Cardiac fibroblast (primary cell): ENCODE data around the gene ELP5.
A peak's percentile ranks its signal among the peaks of the same experiment; 100 is the strongest.

ENCODE experiments used
- DNase-seq, 2 donors: peaks; one replicate each; pipeline versions ENCODE4 v3.0.0 to v3.0.0-alpha.2; 2010; ENCODE audit warnings: low read depth in 2 of 2
- H3K4me3 ChIP-seq, 2 donors: replicated peaks in 1 of 2; 1 replicate in 1 of 2; 2 replicates in 1 of 2; pipeline ENCODE4 v1.5.1; 2011; ENCODE audit warnings: low read depth in 2 of 2, low read length in 2 of 2, mild to moderate bottlenecking in 2 of 2, moderate library complexity in 1 of 2
- TF ChIP-seq, protein P1 (sequence below): IDR thresholded peaks from one replicate; pipeline ENCODE4 v1.5.1; 2011; ENCODE audit warnings: low read depth, mild to moderate bottlenecking, low read length, inconsistent platforms

Gene ELP5

DNA sequence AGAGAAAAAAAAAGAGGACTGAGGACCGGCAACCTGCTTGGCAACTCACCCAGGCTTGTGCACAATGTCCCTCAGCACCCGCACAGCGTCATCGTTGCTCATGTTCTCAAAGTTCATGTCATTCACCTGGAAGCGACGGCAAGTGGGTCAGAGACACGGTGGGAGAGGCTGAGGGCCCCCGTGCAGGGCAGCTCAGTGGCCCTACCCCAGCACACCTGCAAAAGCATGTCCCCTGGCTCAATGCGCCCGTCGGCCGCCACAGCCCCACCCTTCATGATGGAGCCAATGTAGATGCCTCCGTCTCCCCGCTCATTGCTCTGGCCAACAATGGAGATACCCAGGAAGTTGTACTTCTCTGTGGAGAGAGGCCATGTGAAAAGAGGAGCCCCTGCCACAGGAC is 23.1 kb upstream of the ELP5 start:
- TF ChIP-seq, protein P1, sequence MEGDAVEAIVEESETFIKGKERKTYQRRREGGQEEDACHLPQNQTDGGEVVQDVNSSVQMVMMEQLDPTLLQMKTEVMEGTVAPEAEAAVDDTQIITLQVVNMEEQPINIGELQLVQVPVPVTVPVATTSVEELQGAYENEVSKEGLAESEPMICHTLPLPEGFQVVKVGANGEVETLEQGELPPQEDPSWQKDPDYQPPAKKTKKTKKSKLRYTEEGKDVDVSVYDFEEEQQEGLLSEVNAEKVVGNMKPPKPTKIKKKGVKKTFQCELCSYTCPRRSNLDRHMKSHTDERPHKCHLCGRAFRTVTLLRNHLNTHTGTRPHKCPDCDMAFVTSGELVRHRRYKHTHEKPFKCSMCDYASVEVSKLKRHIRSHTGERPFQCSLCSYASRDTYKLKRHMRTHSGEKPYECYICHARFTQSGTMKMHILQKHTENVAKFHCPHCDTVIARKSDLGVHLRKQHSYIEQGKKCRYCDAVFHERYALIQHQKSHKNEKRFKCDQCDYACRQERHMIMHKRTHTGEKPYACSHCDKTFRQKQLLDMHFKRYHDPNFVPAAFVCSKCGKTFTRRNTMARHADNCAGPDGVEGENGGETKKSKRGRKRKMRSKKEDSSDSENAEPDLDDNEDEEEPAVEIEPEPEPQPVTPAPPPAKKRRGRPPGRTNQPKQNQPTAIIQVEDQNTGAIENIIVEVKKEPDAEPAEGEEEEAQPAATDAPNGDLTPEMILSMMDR = no peak
- no peak for DNase-seq
- H3K4me3 ChIP-seq = no peak overlapping the region

DNA sequence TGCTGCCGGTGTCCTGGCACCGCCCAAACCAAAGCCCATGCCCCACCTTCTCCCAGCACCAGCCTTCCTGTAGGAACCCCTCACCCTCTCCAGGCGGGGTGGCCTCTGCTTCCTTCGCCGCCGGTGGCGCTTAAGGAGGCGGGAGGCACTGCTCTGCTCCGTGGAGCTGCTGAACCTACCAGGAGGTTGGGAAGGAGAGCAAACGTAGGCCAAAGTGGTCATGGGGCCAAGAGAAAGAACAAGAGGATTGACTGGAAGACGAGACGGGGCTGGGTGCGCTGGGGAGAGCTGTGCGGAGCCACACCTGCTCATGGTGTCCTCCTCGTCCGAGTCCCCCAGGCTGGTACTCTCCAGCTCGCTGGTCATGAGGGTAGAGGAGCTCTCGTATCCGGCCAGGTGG is 22.5 kb upstream of the ELP5 start:
- no peak for DNase-seq
- TF ChIP-seq, protein P1 = no peak
- no peak overlapping the region for H3K4me3 ChIP-seq

DNA sequence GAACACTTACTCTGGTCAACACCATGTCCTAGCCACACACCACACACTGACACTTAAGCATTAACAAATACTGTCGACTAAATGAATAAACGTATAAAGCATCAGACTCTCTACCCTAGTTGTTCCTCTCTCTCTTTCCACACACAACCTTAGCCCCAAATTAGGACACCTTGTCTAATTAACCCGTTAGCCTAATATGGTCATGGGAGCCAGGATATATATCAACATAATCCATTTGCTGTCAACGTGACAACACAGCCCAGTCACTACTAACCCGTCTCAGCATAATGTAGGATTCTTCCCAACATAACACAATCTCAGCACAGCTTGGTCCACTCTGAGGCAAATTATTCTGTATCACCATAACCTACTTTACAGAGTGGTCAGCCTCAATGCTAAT is 19.9 kb upstream of the ELP5 start:
- DNase-seq = no peak
- TF ChIP-seq, protein P1 = no peak
- H3K4me3 ChIP-seq = peak overlapping the region in 1 of 2 donors; percentile 3

DNA sequence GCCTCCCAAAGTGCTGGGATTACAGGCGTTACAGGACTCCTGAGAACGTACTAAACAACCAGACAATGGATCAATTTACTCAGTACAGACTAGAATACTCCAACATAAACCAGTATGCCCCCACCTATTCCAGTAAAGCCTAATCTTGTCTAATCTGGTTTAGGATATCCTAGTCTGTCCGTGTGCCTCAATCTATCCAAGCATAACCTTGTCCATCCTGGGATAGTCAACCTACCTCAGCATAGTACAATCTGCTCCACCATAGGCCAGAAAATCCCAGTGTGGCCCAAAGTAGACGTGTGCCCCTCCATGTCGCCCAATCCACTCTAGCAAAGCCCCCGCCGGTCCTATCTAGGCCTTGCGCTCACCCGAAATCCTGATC is 18.3 kb upstream of the ELP5 start:
- peak overlapping the region; percentile 75 to 80 for H3K4me3 ChIP-seq
- DNase-seq = no peak
- TF ChIP-seq, protein P1 = no peak

DNA sequence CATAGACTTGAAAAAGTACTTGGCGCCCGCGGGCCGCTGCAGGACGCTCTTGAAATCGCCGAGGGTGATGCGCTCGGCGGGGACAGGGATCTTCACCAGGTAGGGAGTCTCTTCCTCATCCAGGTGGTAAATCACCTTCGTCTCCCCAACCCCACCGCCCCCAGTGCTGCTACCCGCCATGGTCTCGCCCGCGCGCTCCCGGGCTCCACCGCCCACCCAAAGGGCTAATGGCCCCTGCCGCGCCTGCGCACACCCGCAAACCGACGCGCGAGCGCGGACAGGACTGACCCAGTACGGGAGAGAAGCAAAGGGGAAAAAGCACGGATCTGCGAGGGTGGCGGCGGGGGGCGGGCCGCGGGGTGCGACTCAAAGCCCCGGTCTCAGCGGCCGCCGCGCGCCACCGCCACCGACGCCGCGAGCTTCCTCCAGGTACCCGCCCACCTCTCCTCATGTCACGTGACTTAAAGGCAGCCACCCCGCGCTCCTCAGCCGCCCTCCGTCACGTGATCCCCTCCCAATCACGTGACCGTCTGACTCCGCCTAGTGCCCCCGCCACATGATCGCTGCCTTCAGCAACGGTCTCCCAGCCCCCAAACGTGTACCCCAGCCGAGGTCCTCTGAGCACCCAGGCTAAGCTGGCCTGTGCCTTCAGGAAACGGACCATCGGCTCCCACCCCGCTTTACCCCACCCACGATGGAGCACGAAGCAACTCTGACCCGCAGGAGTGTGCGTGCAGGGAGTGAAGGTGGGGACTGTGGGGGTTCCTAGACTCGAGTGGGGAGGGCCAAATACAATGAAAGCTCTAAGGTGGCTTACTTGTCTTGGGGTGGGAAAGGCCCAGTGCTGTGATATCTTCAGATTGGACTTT is 17.7 kb upstream of the ELP5 start, which contains the start of gene DVL2:
TSS of gene DVL2 (minus strand) at position 435 of the 869 bp plus-strand sequence. CDS start at position 180, 255 bp downstream.
- DNase-seq = peak; percentile 96 to 98

DNA sequence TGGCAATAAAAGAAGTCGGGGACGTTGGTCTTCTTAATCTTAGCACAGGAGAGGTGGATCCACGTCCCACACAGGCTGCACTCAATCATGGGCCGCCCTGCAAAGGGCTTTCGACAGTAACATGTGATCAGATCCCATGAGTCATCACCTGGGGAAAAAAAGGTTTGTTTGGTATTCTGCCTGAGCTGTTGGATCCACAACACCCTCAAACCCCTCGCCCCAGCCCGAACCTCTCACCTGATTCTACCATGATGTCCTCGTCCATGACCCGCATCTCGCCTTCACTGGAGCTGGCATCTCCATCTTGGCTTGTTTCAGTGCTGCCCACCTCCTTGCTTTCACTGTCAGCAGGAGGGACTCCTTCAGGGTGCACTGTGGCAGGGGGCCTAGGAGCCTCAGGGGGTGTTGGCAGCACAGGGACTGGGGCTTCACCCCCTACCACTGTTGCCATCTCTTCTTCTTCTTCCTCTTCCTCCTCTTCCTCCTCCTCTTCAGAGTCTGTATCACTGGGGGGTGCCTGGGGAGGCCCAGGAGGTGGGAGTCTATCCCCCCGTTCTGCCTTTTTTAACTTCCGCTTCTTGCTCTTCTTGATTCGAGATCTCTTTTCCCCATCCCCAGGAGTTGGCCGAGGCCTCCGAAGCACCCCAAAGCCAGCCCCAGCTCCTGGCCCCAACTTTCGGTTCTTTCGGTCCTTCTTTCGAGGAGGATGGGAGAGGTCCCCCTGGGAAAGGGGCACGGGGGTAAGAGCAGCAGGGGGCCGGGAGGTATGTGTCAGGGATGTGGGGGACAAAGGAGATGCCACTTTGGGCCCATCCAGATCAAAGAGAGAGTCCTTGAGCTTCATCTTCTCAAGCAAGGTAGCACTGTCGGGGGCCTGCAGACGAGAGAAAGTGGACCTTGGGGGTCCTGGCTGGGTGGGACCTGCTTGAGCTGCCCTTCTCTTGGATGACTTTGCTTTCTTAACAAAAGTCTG is 16.0 kb upstream of the ELP5 start:
- H3K4me3 ChIP-seq = no peak overlapping the region
- DNase-seq = peak in 1 of 2 donors; percentile 68

More for the DNA sequence above, 17.7 kb upstream of the ELP5 start, which contains the start of gene DVL2:
- TF ChIP-seq, protein P1 = no peak
- peak within 1 kb of the TSS; percentile 75 to 80 for H3K4me3 ChIP-seq

More for the DNA sequence above, 16.0 kb upstream of the ELP5 start:
- TF ChIP-seq, protein P1 = no peak
